GM21737 (cell line): Measurements from ENCODE around the gene ATRIP.
"Not testable (repeated sequence)": the region's sequence is repeated elsewhere in the genome, so short reads cannot be mapped to it uniquely, and the experiment has no call there.

Experiments
- ATAC-seq: cut with Tn5 transposase; IDR thresholded peaks from one replicate; pipeline ENCODE4 v1.9.1; 2021; ENCODE audit warnings: mild to moderate bottlenecking, moderate library complexity; ENCODE audit not compliant: unreplicated experiment

Gene ATRIP

DNA sequence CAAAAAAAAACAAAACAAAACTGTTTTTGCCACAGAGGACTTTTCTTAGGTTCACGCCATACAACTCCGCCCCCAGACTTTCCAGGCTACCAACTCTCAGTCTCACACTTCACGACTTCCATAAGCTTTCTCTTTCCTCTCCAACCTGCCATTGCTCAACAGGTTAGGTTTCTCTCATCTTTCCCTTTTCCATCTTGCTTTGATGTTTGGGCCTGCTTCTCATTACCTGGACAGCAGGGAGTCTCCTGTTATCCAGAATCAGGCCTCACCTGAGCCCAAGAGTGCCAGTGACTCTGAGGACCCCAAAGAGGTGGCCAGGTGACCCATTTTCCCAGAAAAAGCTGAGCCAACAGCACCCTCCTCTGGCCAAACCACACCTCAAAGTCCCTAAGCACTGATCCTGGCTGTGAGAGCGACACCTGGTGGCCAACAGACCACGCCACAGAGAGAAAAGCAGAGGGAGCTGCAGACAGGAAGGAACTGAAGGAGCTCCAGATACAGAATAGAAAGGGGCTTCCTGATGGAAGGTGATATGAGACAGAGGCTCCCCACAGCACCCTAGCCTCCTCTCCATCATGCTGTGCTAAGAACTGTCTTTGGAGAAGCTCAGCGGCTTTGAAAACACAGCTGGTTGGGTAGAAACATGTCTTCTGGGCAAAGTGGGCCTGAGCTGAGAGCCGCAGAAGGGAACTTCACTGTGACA, 10.6 kb upstream of the ATRIP start:
- ATAC-seq = no peak

DNA sequence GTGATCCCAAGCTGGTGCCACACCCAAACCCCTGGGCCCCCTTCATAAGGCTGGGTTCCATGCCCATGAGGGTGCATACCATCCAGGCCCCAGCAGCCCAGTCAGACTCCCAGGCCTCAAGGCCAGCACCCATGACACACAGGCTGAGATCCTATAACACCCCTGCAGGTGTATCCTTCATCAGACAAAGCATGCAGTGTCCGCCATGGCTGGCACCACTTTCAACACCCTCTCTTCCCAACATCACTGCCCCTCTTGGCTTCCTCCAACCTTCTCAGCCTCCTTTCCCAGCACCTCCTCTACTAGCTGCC, 10.1 kb upstream of the ATRIP start:
- no peak for ATAC-seq

DNA sequence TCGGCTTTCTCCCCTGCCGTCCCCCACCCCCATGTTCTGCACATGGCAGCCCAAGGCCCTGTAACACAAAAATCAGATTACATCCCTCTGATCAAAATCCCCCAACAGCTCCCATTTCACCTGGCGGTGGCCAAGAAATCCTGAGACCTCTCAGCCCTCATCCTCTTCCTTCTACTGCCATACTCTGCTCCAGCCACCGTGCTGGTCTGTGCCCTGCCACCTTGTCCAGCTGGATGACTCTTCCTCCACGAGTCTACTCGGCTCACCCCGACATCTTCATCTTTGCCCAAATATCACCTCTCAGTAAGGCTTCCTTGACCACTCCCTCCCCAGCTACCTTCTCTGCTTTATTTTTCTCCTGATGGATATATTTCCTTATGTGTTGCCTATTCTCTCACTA, 9.7 kb upstream of the ATRIP start:
- no peak for ATAC-seq

DNA sequence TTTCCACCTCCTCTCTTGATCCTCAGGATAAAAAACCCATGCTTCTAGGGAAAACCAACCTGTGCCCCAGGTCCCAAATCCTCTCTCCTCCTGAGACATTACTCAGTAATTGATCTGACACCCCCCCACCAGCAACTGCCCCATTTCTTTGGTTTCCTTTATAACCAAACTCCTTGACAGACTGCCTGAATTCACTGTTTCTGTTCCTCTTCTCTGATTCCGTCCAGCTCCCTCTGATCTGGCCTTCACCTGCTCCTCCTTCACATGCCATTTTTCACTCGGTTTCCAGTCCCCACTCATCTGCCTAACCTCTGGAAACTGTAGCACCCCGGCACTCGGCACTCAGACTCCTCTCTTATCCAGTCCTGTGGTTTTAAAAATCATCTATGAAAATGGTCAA, 8.7 kb upstream of the ATRIP start:
- no peak for ATAC-seq

DNA sequence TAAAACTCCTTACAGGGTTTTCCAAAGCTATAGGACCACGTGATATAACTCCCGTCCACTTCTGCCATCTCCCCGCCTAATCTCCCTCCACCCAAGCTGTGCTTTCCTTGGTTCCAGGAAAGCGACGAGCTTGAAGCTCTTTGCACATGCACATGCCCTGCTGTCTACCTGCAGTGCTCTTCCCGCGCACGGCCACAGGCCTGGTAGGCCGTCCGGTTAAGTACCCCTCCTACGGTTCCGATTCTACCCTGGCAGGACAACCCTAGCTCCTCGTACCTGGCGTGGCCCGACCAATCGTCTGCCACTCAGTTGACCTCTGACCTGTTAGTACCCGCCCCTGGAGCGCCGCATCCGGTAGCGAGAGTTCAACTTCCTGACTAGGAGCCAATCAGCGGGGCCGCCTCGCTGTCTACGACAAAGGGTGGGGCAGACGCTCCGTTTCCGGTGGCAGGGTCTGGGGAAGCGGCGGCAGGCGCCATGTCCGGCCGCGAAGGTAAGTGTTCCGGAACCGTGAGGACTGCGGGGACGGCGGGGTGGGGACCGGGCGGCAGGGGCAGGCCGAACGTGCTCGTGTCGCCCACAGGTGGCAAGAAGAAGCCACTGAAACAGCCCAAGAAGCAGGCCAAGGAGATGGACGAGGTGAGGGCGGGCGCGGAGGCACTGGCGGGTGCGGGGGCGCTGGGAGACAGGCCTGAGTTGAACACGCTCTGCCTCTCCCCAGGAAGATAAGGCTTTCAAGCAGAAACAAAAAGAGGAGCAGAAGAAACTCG, 6.5 kb upstream of the ATRIP start, which contains the start of the genes CCDC51 and TMA7:
Gene CCDC51 (minus strand): TSS at position 300 of the 770 bp plus-strand sequence. CDS start 4,991 bp downstream, outside the sequence.
Gene TMA7 (plus strand): TSS at position 438 of the 770 bp plus-strand sequence. CDS start 40 bp downstream, at position 478.
- ATAC-seq = peak; percentile 92

GRCh38 chr3:48440590-48440958, 6.0 kb upstream of the ATRIP start:
- ATAC-seq = no peak

GRCh38 chr3:48441940-48442339, 4.6 kb upstream of the ATRIP start:
- ATAC-seq = no peak

- no peak for ATAC-seq
Observed at GRCh38 chr3:48445277-48445882, 1.2 kb upstream of the ATRIP start.

DNA sequence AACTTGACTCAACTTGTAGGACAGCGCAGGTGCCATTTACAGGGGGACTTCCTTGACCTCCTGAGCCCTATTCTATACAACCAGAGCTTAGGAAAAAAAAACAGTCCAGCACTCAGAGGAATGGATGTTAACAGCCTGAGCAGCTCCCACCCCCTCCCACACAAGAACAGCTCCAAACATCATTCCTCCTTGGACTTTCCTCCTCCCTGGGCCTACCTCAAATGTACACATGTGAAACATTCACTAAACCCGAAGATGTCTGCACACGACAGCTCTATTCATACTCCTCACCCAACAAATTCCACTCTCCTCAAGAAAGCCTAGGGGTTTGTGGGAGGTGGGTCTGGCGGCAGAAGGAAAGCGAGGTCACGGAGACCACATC, 503 bp upstream of the ATRIP start:
- no peak for ATAC-seq

GRCh38 chr3:48451270-48451669, 4.7 kb downstream of the ATRIP start:
- ATAC-seq = no peak

DNA sequence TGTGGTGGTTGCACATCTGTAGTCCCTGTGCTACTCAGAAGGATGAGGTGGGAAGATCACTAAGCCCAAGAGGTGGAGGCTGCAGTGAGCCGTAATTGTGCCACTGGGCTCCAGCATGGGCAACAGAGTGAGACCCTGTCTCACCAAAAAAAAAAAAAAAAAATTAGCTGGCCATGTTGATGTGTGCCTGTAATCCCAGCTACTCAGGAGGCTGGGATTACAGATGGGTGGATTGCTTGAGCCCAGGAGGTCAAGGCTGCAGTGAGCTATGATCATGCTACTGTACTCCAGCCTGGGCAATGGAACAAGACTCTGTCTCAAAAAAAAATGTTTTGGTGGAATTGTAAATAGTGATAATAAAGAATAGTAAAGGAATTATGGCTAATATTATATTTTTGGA, 9.9 kb downstream of the ATRIP start:
- no peak for ATAC-seq

GRCh38 chr3:48459331-48459730, 12.8 kb downstream of the ATRIP start:
- no peak for ATAC-seq

- ATAC-seq = no peak
Observed at GRCh38 chr3:48459773-48460516, 13.4 kb downstream of the ATRIP start.

DNA sequence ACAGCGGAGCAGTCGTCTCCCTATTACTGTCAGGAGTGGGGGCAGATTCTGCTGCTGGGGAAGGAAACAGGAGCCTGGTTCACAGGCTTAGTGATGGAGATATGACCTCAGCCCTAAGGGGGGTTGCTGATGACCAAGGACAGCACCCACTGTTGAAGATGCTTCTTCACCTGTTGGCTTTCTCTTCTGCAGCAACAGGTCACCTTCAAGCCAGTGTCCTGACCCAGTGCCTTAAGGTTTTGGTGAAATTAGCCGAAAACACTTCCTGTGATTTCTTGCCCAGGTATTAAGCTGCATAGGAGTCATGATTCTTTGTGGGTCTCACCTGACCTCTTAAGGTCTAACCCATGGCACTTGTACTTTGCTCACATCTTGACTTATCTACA, 14.0 kb downstream of the ATRIP start:
- ATAC-seq = no peak

GRCh38 chr3:48461767-48462166, 15.2 kb downstream of the ATRIP start:
- not testable (repeated sequence) for ATAC-seq

- ATAC-seq = no peak
Observed at GRCh38 chr3:48463703-48464102, 17.2 kb downstream of the ATRIP start.

DNA sequence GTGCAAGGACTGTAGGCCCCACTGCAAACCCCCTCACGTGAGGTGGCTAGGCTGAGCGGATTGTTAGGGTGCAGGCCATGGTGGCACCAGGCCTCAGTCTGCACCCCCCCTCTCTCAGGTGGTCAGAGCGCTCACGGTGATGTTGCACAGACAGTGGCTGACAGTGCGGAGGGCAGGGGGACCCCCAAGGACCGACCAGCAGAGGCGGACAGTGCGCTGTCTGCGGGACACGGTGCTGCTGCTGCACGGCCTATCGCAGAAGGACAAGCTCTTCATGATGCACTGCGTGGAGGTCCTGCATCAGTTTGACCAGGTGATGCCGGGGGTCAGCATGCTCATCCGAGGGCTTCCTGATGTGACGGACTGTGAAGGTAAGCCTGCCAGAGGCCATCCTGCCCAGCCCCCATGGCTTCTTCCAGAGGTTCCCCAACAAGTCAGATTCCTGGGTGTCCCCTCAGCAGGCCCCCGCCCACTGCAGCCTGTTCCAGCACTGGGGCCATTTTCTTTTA, 18.2 kb downstream of the ATRIP start:
- no peak for ATAC-seq

DNA sequence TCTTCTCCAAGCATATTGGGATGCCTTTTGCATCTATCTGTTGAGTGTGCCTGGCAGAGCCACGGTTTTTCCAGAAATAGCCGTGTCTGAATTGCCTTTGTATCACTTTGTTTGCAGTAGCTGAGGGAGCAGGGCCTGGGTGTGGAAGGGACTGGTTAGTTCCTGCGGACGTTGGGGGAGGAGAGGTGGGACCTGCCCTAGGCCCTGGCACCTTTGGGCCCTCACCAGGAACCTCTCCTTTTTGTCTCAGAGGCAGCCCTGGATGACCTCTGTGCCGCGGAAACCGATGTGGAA, 18.6 kb downstream of the ATRIP start:
- no peak for ATAC-seq

DNA sequence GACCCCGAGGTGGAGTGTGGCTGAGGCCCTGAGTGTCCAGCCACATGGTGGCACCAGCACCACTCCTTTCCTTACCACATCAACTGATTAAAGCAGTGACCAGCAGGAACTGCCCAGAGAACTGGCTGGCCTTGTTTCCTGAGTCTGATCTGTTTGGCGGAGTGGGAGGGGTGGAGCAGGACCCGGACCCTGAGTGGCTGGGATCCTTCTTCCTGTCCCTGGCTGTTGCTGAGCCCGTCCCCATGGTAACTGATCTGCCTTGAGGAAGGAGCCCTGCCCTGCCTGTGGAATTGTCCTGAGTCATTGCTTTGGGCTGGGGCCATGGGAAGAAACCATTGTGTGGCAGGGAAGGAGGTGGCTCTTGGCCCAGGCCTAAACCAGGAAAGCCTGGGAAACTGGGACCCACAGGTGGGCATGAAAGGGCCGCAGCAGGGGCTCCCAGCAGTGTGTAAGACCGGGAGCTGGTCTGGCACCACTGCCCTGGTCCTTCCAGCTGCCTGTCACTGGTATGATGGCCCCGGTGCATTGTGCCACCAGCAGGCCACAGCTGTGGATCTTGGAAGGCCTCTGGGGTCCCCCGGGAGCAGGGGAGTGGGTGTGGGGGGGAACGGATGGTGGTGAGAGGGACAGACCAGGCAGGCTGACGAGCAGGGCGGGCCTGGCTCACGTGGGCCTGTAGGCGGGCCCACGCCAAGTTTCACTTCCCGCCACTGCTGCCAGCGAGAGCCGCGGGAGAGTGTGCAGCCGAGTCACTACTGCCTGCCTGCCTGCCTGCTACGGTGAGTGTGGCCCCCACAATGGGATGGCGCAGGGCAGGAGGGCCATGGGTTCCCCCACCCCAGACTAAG, 19.2 kb downstream of the ATRIP start:
- ATAC-seq = peak; percentile 65

- ATAC-seq = peak; percentile 24
Observed at GRCh38 chr3:48466386-48467109, 20.0 kb downstream of the ATRIP start.
